ENCODE data around the gene HNMT.

The HNMT gene

GRCh38 chr2:137935591-137935990 is 28.7 kb upstream of the HNMT start:
- TF ChIP-seq SIN3A (IDR thresholded peaks at IDR 0.05; ENCODE audit: borderline replicate concordance, insufficient read depth, low read length): no peak
- TF ChIP-seq, protein P1, sequence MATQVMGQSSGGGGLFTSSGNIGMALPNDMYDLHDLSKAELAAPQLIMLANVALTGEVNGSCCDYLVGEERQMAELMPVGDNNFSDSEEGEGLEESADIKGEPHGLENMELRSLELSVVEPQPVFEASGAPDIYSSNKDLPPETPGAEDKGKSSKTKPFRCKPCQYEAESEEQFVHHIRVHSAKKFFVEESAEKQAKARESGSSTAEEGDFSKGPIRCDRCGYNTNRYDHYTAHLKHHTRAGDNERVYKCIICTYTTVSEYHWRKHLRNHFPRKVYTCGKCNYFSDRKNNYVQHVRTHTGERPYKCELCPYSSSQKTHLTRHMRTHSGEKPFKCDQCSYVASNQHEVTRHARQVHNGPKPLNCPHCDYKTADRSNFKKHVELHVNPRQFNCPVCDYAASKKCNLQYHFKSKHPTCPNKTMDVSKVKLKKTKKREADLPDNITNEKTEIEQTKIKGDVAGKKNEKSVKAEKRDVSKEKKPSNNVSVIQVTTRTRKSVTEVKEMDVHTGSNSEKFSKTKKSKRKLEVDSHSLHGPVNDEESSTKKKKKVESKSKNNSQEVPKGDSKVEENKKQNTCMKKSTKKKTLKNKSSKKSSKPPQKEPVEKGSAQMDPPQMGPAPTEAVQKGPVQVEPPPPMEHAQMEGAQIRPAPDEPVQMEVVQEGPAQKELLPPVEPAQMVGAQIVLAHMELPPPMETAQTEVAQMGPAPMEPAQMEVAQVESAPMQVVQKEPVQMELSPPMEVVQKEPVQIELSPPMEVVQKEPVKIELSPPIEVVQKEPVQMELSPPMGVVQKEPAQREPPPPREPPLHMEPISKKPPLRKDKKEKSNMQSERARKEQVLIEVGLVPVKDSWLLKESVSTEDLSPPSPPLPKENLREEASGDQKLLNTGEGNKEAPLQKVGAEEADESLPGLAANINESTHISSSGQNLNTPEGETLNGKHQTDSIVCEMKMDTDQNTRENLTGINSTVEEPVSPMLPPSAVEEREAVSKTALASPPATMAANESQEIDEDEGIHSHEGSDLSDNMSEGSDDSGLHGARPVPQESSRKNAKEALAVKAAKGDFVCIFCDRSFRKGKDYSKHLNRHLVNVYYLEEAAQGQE (IDR thresholded peaks at IDR 0.05; ENCODE audit: insufficient read depth in 1 of 2, low read depth in 2 of 2, low read length in 2 of 2): no peak
- TF ChIP-seq POLR2AphosphoS5 (IDR thresholded peaks at IDR 0.05; ENCODE audit: low read depth, low read length): no peak
- no peak for TF ChIP-seq FOXP2 (optimal IDR thresholded peaks at IDR 0.05; ENCODE audit: borderline replicate concordance, extremely low read depth, extremely low read length, insufficient read depth)
- TF ChIP-seq TAF1 (IDR thresholded peaks at IDR 0.05; ENCODE audit: borderline replicate concordance, insufficient read depth, low read length): no peak

- TF ChIP-seq, protein P1 (IDR thresholded peaks at IDR 0.05; ENCODE audit: insufficient read depth in 1 of 2, low read depth in 2 of 2, low read length in 2 of 2): no peak
- TF ChIP-seq POLR2AphosphoS5 (IDR thresholded peaks at IDR 0.05; ENCODE audit: low read depth, low read length): no peak
- no peak for TF ChIP-seq SIN3A (IDR thresholded peaks at IDR 0.05; ENCODE audit: borderline replicate concordance, insufficient read depth, low read length)
Observed at GRCh38 chr2:137937246-137937645, 27.0 kb upstream of the HNMT start.

DNA sequence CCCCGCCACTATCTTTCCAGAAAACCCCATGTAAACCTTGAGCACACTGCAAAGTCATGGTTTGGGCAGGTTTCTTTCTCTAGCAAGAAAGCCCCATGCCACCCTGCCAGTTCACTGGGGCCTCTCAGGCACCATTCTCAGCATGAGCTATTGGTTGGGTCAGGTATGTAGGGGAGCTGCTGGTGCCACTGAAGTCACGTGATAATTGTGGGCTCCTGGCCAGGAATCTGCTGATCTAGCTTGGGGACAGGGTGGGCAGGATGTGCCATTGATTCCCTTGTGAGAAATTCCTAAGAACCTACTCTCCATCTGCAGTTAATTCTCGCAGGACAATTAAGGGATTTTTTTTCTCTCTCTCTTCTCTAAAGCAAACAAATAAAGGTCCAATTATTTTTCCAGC is 26.5 kb upstream of the HNMT start:
- TF ChIP-seq TAF1 (IDR thresholded peaks at IDR 0.05; ENCODE audit: borderline replicate concordance, insufficient read depth, low read length) (no peak), SIN3A (IDR thresholded peaks at IDR 0.05; ENCODE audit: borderline replicate concordance, insufficient read depth, low read length) (no peak), FOXP2 (optimal IDR thresholded peaks at IDR 0.05; ENCODE audit: borderline replicate concordance, extremely low read depth, extremely low read length, insufficient read depth) (no peak), POLR2AphosphoS5 (IDR thresholded peaks at IDR 0.05; ENCODE audit: low read depth, low read length) (no peak)
- TF ChIP-seq, protein P1 (IDR thresholded peaks at IDR 0.05; ENCODE audit: insufficient read depth in 1 of 2, low read depth in 2 of 2, low read length in 2 of 2): no peak

GRCh38 chr2:137938204-137938603 is 26.1 kb upstream of the HNMT start:
- TF ChIP-seq TAF1 (IDR thresholded peaks at IDR 0.05; ENCODE audit: borderline replicate concordance, insufficient read depth, low read length) (no peak), POLR2AphosphoS5 (IDR thresholded peaks at IDR 0.05; ENCODE audit: low read depth, low read length) (no peak), SIN3A (IDR thresholded peaks at IDR 0.05; ENCODE audit: borderline replicate concordance, insufficient read depth, low read length) (no peak), FOXP2 (optimal IDR thresholded peaks at IDR 0.05; ENCODE audit: borderline replicate concordance, extremely low read depth, extremely low read length, insufficient read depth) (no peak)
- TF ChIP-seq, protein P1 (IDR thresholded peaks at IDR 0.05; ENCODE audit: insufficient read depth in 1 of 2, low read depth in 2 of 2, low read length in 2 of 2): no peak

DNA sequence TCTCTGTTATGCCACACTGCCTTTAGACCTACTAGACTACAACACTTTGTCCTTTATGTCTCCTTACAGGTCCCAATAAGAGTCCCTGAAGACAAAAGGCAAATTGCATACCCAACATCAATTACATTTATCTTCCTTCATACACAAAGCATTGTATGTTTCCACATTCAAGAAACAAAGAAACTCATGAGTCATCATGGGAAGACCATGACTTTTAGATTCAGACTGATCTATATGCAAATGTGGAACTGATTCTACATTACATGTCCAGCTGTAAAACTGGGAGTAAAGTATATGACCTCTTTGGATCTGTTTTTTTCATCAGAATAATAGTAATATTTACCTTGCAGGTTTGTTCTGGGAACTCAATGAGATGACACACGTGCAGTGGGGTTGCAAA is 25.2 kb upstream of the HNMT start:
- TF ChIP-seq TAF1 (IDR thresholded peaks at IDR 0.05; ENCODE audit: borderline replicate concordance, insufficient read depth, low read length) (no peak), POLR2AphosphoS5 (IDR thresholded peaks at IDR 0.05; ENCODE audit: low read depth, low read length) (no peak), SIN3A (IDR thresholded peaks at IDR 0.05; ENCODE audit: borderline replicate concordance, insufficient read depth, low read length) (no peak), FOXP2 (optimal IDR thresholded peaks at IDR 0.05; ENCODE audit: borderline replicate concordance, extremely low read depth, extremely low read length, insufficient read depth) (no peak)
- TF ChIP-seq, protein P1 (IDR thresholded peaks at IDR 0.05; ENCODE audit: insufficient read depth in 1 of 2, low read depth in 2 of 2, low read length in 2 of 2): no peak
